ENCODE data around the gene KANSL1.
"Not testable (repeated sequence)": the region's sequence is repeated elsewhere in the genome, so short reads cannot be mapped to it uniquely, and the experiment has no call there.

The KANSL1 gene

DNA sequence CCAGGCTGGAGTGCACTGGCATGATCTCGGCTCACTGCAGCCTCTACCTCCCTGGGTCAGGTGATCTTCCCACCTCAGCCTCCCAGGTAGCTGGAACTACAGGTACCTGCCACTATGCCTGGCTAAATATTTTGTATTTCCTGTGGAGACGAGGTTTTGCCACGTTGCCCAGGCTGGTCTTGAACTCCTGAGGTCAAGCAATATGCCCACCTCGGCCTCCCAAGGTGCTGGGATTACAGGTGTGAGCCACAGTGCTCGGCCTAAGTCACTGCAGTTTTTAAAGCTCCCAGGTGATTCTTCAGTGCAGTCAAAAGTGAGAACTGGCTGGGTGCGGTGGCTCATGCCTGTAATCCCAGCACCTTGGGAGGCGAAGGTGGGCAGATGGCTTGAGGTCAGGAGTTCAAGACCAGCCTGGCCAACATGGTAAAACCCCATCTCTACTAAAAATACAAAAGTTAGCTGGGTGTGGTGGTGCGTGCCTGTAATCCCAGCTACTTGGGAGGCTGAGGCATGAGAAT is 173.8 kb downstream of the KANSL1 start:
- DNase-seq (ENCODE audit: low spot score): not testable (repeated sequence)

DNA sequence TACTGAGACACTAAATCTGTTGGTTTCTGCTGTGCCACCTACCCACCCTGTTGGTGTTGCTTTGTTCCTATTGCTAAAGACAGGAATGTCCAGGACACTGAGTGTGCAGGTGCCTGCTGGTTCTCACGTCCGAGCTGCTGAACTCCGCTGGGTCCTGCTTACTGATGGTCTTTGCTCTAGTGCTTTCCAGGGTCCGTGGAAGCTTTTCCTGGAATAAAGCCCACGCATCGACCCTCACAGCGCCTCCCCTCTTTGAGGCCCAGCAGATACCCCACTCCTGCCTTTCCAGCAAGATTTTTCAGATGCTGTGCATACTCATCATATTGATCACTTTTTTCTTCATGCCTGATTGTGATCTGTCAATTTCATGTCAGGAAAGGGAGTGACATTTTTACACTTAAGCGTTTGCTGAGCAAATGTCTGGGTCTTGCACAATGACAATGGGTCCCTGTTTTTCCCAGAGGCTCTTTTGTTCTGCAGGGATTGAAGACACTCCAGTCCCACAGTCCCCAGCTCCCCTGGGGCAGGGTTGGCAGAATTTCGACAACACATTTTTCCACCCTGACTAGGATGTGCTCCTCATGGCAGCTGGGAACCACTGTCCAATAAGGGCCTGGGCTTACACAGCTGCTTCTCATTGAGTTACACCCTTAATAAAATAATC is 179.6 kb downstream of the KANSL1 start:
- no peak for DNase-seq (ENCODE audit: low spot score)

- DNase-seq (ENCODE audit: low spot score): no peak
Measured at GRCh38 chr17:46013127-46013501, 180.1 kb downstream of the KANSL1 start.

DNA sequence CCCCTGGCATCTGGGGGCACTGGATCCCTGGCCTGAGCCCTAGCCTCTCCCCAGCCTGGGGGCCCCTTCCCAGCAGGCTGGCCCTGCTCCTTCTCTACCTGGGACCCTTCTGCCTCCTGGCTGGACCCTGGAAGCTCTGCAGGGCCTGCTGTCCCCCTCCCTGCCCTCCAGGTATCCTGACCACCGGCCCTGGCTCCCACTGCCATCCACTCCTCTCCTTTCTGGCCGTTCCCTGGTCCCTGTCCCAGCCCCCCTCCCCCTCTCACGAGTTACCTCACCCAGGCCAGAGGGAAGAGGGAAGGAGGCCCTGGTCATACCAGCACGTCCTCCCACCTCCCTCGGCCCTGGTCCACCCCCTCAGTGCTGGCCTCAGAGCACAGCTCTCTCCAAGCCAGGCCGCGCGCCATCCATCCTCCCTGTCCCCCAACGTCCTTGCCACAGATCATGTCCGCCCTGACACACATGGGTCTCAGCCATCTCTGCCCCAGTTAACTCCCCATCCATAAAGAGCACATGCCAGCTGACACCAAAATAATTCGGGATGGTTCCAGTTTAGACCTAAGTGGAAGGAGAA is 180.6 kb downstream of the KANSL1 start:
- DNase-seq (ENCODE audit: low spot score): no peak

GRCh38 chr17:46011711-46012505 is 181.3 kb downstream of the KANSL1 start:
- no peak for DNase-seq (ENCODE audit: low spot score)

DNA sequence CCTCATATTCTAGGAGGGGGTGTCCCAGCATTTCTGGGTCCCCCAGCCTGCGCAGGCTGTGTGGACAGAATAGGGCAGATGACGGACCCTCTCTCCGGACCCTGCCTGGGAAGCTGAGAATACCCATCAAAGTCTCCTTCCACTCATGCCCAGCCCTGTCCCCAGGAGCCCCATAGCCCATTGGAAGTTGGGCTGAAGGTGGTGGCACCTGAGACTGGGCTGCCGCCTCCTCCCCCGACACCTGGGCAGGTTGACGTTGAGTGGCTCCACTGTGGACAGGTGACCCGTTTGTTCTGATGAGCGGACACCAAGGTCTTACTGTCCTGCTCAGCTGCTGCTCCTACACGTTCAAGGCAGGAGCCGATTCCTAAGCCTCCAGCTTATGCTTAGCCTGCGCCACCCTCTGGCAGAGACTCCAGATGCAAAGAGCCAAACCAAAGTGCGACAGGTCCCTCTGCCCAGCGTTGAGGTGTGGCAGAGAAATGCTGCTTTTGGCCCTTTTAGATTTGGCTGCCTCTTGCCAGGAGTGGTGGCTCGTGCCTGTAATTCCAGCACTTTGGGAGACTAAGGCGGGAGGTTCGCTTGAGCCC is 182.5 kb downstream of the KANSL1 start:
- DNase-seq (ENCODE audit: low spot score): no peak

GRCh38 chr17:46009681-46010596 is 183.3 kb downstream of the KANSL1 start:
- no peak for DNase-seq (ENCODE audit: low spot score)

GRCh38 chr17:46008591-46008990 is 184.6 kb downstream of the KANSL1 start:
- no peak for DNase-seq (ENCODE audit: low spot score)

GRCh38 chr17:46007461-46007965 is 185.7 kb downstream of the KANSL1 start:
- no peak for DNase-seq (ENCODE audit: low spot score)

GRCh38 chr17:46006082-46006481 is 187.1 kb downstream of the KANSL1 start:
- not testable (repeated sequence) for DNase-seq (ENCODE audit: low spot score)

- no peak for DNase-seq (ENCODE audit: low spot score)
Measured at GRCh38 chr17:46003907-46004748, 189.1 kb downstream of the KANSL1 start.

DNA sequence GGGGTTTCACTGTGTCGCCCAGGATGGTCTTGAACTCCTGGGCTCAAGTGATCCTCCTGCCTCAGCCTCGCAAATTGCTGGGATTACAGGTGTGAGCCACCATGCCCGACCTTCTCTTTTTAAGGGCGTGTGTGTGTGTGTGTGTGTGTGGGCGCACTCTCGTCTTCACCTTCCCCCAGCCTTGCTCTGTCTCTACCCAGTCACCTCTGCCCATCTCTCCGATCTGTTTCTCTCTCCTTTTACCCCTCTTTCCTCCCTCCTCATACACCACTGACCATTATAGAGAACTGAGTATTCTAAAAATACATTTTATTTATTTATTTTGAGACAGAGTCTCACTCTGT is 190.3 kb downstream of the KANSL1 start:
- DNase-seq (ENCODE audit: low spot score): no peak

DNA sequence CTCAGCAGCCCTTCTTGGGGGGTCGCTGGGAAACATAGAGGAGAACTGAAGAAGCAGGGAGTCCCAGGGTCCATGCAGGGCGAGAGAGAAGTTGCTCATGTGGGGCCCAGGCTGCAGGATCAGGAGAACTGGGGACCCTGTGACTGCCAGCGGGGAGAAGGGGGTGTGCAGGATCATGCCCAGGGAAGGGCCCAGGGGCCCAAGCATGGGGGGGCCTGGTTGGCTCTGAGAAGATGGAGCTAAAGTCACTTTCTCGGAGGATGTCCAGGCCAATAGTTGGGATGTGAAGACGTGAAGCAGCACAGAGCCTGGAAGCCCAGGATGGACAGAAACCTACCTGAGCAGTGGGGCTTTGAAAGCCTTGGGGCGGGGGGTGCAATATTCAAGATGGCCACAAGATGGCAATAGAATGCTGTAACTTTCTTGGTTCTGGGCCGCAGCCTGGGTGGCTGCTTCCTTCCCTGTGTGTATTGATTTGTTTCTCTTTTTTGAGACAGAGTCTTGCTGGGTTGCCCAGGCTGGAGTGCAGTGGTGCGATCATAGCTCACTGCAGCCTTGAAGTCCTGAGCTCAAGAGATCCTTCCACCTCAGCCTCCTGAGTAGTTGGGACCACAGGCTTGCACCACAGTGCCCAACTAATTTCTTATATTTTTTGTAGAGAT is 190.8 kb downstream of the KANSL1 start:
- peak; percentile 62 for DNase-seq (ENCODE audit: low spot score)

DNA sequence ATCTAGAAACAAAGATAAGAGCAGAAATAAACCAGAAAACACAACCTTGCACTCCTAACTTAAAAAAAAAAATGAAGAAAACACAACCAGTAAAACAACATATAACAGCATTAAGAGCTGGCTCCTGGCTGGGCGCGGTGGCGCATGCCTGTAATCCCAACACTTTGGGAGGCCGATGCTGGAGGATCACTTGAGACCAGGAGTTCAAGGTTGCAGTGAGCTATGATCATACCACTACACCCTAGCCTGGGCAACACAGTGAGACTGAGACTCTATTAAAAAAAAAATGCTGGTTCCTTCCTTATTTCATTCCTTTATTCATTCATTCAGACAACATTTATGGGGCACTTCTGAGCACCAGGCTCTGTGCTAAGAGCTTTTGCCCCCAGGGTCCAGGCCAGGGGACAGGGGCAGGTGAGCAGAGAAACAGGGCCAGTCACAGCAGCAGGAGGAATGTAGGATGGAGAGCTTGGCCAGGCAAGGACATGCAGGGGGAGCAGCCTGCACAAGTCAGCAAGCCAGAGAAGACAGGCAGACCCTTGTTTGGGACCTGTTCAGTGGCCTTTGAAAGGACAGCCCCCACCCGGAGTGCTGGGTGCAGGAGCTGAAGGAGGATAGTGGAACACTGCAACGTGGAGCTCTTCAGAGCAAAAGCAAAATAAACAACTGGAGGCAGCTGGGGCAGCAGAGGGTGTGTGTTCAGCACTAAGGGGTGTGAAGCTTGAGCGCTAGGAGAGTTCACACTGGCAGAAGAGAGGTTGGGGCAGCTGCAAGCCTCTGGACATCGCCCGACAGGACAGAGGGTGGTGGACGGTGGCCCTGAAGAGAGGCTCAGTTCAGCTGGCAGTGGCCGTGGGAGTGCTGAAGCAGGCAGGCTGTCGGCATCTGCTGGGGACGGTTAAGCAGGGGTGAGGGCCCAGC is 191.6 kb downstream of the KANSL1 start:
- DNase-seq (ENCODE audit: low spot score): no peak

DNA sequence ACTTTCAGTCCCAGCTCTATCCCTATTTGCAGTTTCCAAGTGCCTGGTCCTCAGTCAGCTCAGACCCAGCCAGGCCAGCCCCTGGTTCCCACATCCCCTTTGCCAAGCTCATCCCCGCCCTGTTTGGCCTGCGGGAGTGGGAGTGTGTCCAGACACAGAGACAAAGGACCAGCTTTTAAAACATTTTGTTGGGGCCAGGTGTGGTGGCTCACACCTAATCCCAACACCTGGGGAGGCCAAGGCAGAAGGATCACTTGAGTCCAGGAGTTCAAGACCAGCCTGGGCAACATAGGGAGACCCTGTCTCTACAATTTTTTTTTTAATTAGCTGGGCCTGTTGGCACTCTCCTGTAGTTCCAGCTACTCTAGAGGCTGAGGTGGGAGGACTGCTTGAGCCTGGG is 192.5 kb downstream of the KANSL1 start:
- DNase-seq (ENCODE audit: low spot score): no peak

- DNase-seq (ENCODE audit: low spot score): no peak
Measured at GRCh38 chr17:46000292-46000691, 192.9 kb downstream of the KANSL1 start.

DNA sequence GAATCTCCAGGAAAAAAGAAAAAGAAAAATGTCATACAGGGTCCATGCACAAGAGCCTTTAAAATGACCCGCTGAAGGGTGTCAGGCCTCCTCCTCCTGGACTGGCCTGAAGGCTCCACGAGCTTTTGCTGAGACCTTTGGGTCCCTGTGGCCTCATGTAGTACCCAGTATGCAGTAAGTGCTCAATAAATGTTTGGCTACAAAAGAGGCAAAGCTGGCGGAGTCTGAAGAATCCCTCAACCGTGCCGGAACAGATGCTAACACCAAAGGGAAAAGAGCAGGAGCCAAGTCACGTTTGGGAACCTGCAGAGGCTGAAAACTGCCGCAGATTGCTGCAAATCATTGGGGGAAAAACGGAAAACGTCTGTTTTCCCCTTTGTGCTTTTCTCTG is 193.3 kb downstream of the KANSL1 start:
- no peak for DNase-seq (ENCODE audit: low spot score)

DNA sequence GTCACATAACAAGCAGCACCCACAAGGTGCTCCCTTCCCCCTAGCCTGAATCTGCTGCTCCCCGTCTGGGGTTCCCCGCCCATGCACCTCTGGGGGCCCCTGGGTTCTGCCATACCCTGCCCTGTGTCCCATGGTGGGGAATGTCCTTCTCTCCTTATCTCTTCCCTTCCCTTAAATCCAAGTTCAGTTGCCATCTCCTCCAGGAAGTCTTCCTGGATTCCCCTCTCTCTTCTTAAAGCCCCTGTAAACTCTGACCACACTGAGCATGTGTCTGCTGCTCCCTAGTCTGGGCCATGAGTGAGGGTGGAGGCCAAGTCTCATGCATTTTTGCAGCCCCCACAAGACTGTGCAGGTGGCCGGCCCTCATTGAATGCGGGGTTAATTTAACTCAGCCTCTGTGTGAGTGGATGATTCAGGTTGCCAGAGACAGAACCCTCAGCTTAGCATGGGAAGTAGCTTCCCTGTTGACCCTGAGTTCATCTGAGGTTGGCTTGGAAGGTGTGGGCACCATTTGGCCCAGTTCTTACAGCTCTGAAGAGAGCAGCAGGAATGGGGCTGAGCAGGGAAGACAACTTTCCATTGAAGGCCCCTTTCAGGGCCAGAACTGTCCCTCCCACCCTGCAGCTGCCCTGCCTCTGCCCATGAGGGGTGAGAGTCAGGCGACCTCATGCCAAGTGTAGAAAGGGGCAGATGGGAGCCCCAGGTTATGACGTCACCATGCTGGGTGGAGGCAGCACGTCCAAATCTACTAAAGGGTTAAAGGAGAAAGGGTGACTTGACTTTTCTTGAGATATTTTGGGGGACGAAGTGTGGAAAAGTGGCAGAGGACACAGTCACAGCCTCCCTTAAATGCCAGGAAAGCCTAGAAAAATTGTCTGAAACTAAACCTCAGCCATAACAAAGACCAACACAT is 194.0 kb downstream of the KANSL1 start, which contains the start of gene STH:
STH (plus strand) TSS at position 264 of the 913 bp plus-strand sequence; CDS start at position 294, 30 bp downstream.
- DNase-seq (ENCODE audit: low spot score): no peak

Data from RKO (cell line).